WTC11 (cell line): ENCODE measurements around the gene HNRNPA0. TPM values are rescaled to one million over a fixed set of nuclear protein-coding genes. Genes with fewer than 3 reads are reported as not detected.
"Not testable (repeated sequence)": the region's sequence is repeated elsewhere in the genome, so short reads cannot be mapped to it uniquely, and the experiment has no call there.

Source experiments
- ATAC-seq: fragments of 200-7000 bp; cut with Tn5 transposase; 2 replicates; pipeline ENCODE4 v1.10.0; 2021; ENCODE audit warnings: mild to moderate bottlenecking, moderate library complexity
- CTCF ChIA-PET: fragments of 300-600 bp; sonication (Branson Sonifier 250); formaldehyde crosslinking; loops from one replicate; lab custom pipeline; 2021; ENCODE audit warnings: antibody characterized with exemption; lab: Charles Lee
- POLR2A ChIA-PET: fragments of 350-600 bp; sonication (Branson Sonifier 250); formaldehyde crosslinking; loops from one replicate; lab custom pipeline; 2021; ENCODE audit warnings: antibody characterized with exemption; lab: Charles Lee
- DNase-seq: peaks from one replicate; pipeline ENCODE4 v3.0.0; 2021; ENCODE audit warnings: low spot score
- H3K27ac Mint-ChIP-seq: 2 replicates; pipeline ENCODE4 v1.8.0; 2021; ENCODE audit warnings: mixed read lengths
- H3K27me3 Mint-ChIP-seq: 2 replicates; pipeline ENCODE4 v1.8.0; 2021; ENCODE audit warnings: low read depth, mild to moderate bottlenecking, moderate library complexity, mixed read lengths
- H3K36me3 Mint-ChIP-seq: 2 replicates; pipeline ENCODE4 v1.8.0; 2021; ENCODE audit warnings: mixed read lengths
- H3K4me1 Mint-ChIP-seq: 2 replicates; pipeline ENCODE4 v1.8.0; 2022; ENCODE audit warnings: mixed read lengths
- H3K4me3 Mint-ChIP-seq: 2 replicates; pipeline ENCODE4 v1.8.0; 2021; ENCODE audit warnings: mild to moderate bottlenecking, moderate library complexity, mixed read lengths
- H3K9me3 Mint-ChIP-seq: 2 replicates; pipeline ENCODE4 v1.8.0; 2021; ENCODE audit warnings: mixed read lengths
- CDX4 ChIP-seq: fragments of 250-450 bp; sonication (Bioruptor Pico); IDR thresholded peaks from 2 replicates; pipeline ENCODE4 v1.9.0; 2021; ENCODE audit warnings: moderate library complexity, mild to moderate bottlenecking, inconsistent platforms, borderline replicate concordance
- CTCF ChIP-seq: fragments of 200-600 bp; IDR thresholded peaks from 2 replicates; pipeline ENCODE4 v1.8.0; 2022; ENCODE audit warnings: antibody characterized with exemption
- EMX1 ChIP-seq: fragments of 250-450 bp; sonication (Bioruptor Pico); IDR thresholded peaks from 2 replicates; pipeline ENCODE4 v1.8.0; 2021; ENCODE audit warnings: mild to moderate bottlenecking
- ESRRA ChIP-seq: sonication (generic); formaldehyde crosslinking; IDR thresholded peaks from 2 replicates; pipeline ENCODE4 v1.8.1; 2022; ENCODE audit warnings: mild to moderate bottlenecking, missing genetic modification reagents, borderline replicate concordance
- ETV6 ChIP-seq: sonication (generic); formaldehyde crosslinking; IDR thresholded peaks from 2 replicates; pipeline ENCODE4 v1.8.1; 2022; ENCODE audit warnings: mild to moderate bottlenecking, missing genetic modification reagents
- GRHL2 ChIP-seq: fragments of 250-450 bp; sonication (Bioruptor Pico); IDR thresholded peaks from 2 replicates; pipeline ENCODE4 v1.8.0; 2022; ENCODE audit warnings: mild to moderate bottlenecking, moderate library complexity; ENCODE audit not compliant: insufficient replicate concordance, severe bottlenecking
- JAZF1 ChIP-seq: fragments of 250-450 bp; sonication (Bioruptor Pico); IDR thresholded peaks from 2 replicates; pipeline ENCODE4 v1.9.0; 2021; ENCODE audit warnings: moderate library complexity, mild to moderate bottlenecking, inconsistent platforms
- JUN ChIP-seq: sonication (generic); formaldehyde crosslinking; IDR thresholded peaks from 2 replicates; pipeline ENCODE4 v1.8.0; 2023; ENCODE audit warnings: mild to moderate bottlenecking, missing genetic modification reagents
- NFATC4 ChIP-seq: fragments of 250-450 bp; sonication (Bioruptor Pico); IDR thresholded peaks from 2 replicates; pipeline ENCODE4 v1.9.0; 2021; ENCODE audit warnings: mild to moderate bottlenecking
- RELA ChIP-seq: sonication (generic); formaldehyde crosslinking; IDR thresholded peaks from 2 replicates; pipeline ENCODE4 v1.8.1; 2022; ENCODE audit warnings: missing genetic modification reagents, mild to moderate bottlenecking, borderline replicate concordance
- RORB ChIP-seq: fragments of 250-450 bp; sonication (Bioruptor Pico); IDR thresholded peaks from 2 replicates; pipeline ENCODE4 v1.9.0; 2021; ENCODE audit warnings: mild to moderate bottlenecking
- SMAD3 ChIP-seq: sonication (generic); formaldehyde crosslinking; IDR thresholded peaks from 2 replicates; pipeline ENCODE4 v1.8.0; 2022; ENCODE audit warnings: missing genetic modification reagents, mild to moderate bottlenecking, borderline replicate concordance
- SP1 ChIP-seq: sonication (generic); formaldehyde crosslinking; conservative IDR thresholded peaks from 2 replicates; pipeline ENCODE4 v1.8.1; 2022; ENCODE audit warnings: missing genetic modification reagents
- TEAD1 ChIP-seq: sonication (generic); formaldehyde crosslinking; IDR thresholded peaks from 2 replicates; pipeline ENCODE4 v1.8.0; 2022; ENCODE audit warnings: mild to moderate bottlenecking, missing genetic modification reagents
- TP53 ChIP-seq: sonication (generic); formaldehyde crosslinking; IDR thresholded peaks from 2 replicates; pipeline ENCODE4 v1.8.1; 2023; ENCODE audit warnings: mild to moderate bottlenecking, missing genetic modification reagents
- ZNF138 ChIP-seq: sonication (generic); formaldehyde crosslinking; conservative IDR thresholded peaks from 2 replicates; pipeline ENCODE4 v1.8.1; 2022; ENCODE audit warnings: mild to moderate bottlenecking, moderate library complexity, missing genetic modification reagents
- ZNF317 ChIP-seq: sonication (generic); formaldehyde crosslinking; IDR thresholded peaks from 2 replicates; pipeline ENCODE4 v1.8.1; 2023; ENCODE audit warnings: low read depth, mild to moderate bottlenecking, moderate library complexity, missing genetic modification reagents, borderline replicate concordance
- total RNA-seq: library from RNA; stranded (reverse); gene quantifications from 3 replicates; pipeline ENCODE4 v1.2.3, GENCODE V29; 2021
- TF ChIP-seq, protein P1 (sequence below): sonication (generic); formaldehyde crosslinking; IDR thresholded peaks from 2 replicates; pipeline ENCODE4 v1.8.0; 2022; ENCODE audit warnings: missing genetic modification reagents
- TF ChIP-seq, protein P2 (sequence below): sonication (generic); formaldehyde crosslinking; IDR thresholded peaks from 2 replicates; pipeline ENCODE4 v1.8.1; 2023; ENCODE audit warnings: mild to moderate bottlenecking, missing genetic modification reagents, moderate library complexity
- TF ChIP-seq, protein P3 (sequence below): sonication (generic); formaldehyde crosslinking; IDR thresholded peaks from 2 replicates; pipeline ENCODE4 v1.8.0; 2022; ENCODE audit warnings: mild to moderate bottlenecking, missing genetic modification reagents
- TF ChIP-seq, protein P4 (sequence below): sonication (generic); formaldehyde crosslinking; IDR thresholded peaks from 2 replicates; pipeline ENCODE4 v1.8.1; 2022; ENCODE audit warnings: low read depth, missing genetic modification reagents, borderline replicate concordance

HNRNPA0 gene
- total RNA-seq, 1 experiment from 2014 or later = 66.6 TPM

DNA sequence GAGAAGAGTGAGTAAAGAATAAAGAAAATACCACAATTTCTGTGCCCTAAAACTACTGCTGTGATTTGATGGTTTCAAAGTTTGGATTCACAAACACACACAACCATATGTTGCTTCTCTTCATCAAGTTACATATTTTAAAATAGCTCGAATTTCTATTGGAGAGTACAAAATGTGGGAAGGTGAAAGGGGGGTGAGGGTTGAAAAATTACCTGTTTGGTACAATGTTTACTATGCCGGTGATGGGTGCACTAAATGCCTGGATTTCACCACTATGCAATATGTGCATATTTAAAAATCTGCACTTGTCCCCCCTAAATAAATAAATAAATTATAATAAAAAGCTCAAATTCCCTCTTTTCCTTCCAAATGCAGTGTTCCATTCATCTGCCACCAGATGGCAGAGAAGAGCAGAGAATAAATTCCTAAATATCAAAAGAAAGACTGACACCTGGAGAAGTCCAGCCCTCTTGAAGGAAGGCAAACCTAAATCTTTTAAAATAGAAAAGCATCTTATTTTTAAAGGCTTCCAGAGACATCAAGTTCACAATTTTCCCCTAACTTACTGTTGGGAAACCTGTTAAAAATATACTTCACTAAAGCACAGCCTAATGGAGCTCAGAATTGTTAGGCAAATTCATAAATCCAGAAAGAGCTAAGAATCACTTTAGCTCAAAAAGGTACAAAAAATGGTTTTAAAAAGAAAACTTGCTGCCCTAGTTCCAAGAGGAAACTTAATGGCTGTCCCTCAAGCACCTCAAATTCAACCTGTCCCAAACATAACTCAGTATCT is 24.8 kb upstream of the HNRNPA0 start:
- H3K4me3 Mint-ChIP-seq = no peak overlapping the region
- no peak overlapping the region for H3K27ac Mint-ChIP-seq
- no peaks in the 10 kb centered on the region for H3K36me3 Mint-ChIP-seq
- TF ChIP-seq SMAD3 (CRISPR knock-in tag) (no peak), TEAD1 (CRISPR knock-in tag) (no peak), RORB (CRISPR knock-in tag) (no peak), CTCF (peak; percentile 57), JUN (CRISPR knock-in tag) (no peak)
- TF ChIP-seq, protein P1, sequence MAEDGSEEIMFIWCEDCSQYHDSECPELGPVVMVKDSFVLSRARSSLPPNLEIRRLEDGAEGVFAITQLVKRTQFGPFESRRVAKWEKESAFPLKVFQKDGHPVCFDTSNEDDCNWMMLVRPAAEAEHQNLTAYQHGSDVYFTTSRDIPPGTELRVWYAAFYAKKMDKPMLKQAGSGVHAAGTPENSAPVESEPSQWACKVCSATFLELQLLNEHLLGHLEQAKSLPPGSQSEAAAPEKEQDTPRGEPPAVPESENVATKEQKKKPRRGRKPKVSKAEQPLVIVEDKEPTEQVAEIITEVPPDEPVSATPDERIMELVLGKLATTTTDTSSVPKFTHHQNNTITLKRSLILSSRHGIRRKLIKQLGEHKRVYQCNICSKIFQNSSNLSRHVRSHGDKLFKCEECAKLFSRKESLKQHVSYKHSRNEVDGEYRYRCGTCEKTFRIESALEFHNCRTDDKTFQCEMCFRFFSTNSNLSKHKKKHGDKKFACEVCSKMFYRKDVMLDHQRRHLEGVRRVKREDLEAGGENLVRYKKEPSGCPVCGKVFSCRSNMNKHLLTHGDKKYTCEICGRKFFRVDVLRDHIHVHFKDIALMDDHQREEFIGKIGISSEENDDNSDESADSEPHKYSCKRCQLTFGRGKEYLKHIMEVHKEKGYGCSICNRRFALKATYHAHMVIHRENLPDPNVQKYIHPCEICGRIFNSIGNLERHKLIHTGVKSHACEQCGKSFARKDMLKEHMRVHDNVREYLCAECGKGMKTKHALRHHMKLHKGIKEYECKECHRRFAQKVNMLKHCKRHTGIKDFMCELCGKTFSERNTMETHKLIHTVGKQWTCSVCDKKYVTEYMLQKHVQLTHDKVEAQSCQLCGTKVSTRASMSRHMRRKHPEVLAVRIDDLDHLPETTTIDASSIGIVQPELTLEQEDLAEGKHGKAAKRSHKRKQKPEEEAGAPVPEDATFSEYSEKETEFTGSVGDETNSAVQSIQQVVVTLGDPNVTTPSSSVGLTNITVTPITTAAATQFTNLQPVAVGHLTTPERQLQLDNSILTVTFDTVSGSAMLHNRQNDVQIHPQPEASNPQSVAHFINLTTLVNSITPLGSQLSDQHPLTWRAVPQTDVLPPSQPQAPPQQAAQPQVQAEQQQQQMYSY (CRISPR knock-in tag) = no peak
- DNase-seq = no peak
- ATAC-seq = no peak
- peaks cover under 1% of the 10 kb centered on the region; the same call in 1 of the 2 replicates for H3K9me3 Mint-ChIP-seq
- no peaks in the 10 kb centered on the region for H3K4me1 Mint-ChIP-seq
- CTCF ChIA-PET = interaction anchor here (0.5 to 2.6 kb wide), 63 partner anchors 8 to 556 kb away, joined by 3 to 97 read pairs (median 5); partner anchors contain the start of genes HNRNPA0, MYOT and PKD2L2
- peaks cover 9% of the 10 kb centered on the region for H3K27me3 Mint-ChIP-seq
- POLR2A ChIA-PET = interaction anchor here (0.5 kb wide), 1 partner anchor 91 kb away, joined by 3 read pairs; no protein-coding TSS in a partner anchor

DNA sequence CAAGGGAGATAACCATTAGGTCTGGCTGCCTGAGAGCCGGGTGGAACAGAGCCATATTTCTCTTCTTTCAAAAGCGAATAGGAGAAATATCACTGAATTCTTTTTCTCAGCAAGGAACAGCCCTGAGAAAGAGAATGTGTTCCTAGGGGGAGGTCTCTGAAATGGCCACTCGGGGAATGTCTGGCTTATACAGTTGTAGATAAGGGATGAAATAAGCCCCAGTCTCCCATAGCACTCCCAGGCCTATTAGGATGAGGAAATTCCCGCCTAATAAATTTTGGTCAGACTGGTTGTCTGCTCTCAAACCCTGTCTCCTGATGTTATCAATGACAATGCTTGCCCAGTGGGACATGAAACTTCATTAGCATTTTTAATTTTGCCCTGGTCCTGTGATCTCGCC is 13.8 kb upstream of the HNRNPA0 start:
- H3K4me1 Mint-ChIP-seq, DNase-seq, H3K4me3 Mint-ChIP-seq, ATAC-seq, H3K27me3 Mint-ChIP-seq, H3K27ac Mint-ChIP-seq, POLR2A ChIA-PET: not testable (repeated sequence)
- peaks cover 50% of the 10 kb centered on the region for H3K9me3 Mint-ChIP-seq
- peaks cover 32% of the 10 kb centered on the region for H3K36me3 Mint-ChIP-seq
- CTCF ChIA-PET = interaction anchor here (0.9 kb wide), 1 partner anchor 11 kb away, joined by 3 read pairs; no protein-coding TSS in a partner anchor

GRCh38 chr5:137761566-137761965 is 7.4 kb upstream of the HNRNPA0 start:
- Mint-ChIP-seq H3K4me3 (no peak overlapping the region), H3K36me3 (peaks cover 7% of the 10 kb centered on the region), H3K27me3 (peaks cover 33% of the 10 kb centered on the region), H3K27ac (no peak overlapping the region), H3K4me1 (no peaks in the 10 kb centered on the region), H3K9me3 (peaks cover 27% of the 10 kb centered on the region)
- DNase-seq (no peak), ATAC-seq (no peak)
- CTCF ChIA-PET = interaction anchor here (0.5 to 1.6 kb wide), 2 partner anchors 17 to 19 kb away, joined by 7 read pairs; no protein-coding TSS in a partner anchor
- POLR2A ChIA-PET = no interaction called here
- no peak for TF ChIP-seq ZNF138 (CRISPR knock-in tag)
- TF ChIP-seq SP1 (CRISPR knock-in tag) = no peak
- TF ChIP-seq NFATC4 (CRISPR knock-in tag) = no peak
- TF ChIP-seq RELA (CRISPR knock-in tag) = no peak
- TF ChIP-seq EMX1 (CRISPR knock-in tag) = no peak
- no peak for TF ChIP-seq GRHL2 (CRISPR knock-in tag)
- TF ChIP-seq, protein P2, sequence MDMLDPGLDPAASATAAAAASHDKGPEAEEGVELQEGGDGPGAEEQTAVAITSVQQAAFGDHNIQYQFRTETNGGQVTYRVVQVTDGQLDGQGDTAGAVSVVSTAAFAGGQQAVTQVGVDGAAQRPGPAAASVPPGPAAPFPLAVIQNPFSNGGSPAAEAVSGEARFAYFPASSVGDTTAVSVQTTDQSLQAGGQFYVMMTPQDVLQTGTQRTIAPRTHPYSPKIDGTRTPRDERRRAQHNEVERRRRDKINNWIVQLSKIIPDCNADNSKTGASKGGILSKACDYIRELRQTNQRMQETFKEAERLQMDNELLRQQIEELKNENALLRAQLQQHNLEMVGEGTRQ (CRISPR knock-in tag) = no peak
- no peak for TF ChIP-seq JAZF1 (CRISPR knock-in tag)
- TF ChIP-seq, protein P3, sequence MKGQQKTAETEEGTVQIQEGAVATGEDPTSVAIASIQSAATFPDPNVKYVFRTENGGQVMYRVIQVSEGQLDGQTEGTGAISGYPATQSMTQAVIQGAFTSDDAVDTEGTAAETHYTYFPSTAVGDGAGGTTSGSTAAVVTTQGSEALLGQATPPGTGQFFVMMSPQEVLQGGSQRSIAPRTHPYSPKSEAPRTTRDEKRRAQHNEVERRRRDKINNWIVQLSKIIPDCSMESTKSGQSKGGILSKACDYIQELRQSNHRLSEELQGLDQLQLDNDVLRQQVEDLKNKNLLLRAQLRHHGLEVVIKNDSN (CRISPR knock-in tag) = no peak
- TF ChIP-seq ETV6 (CRISPR knock-in tag) = no peak
- TF ChIP-seq ZNF317 = no peak
- no peak for TF ChIP-seq TP53 (CRISPR knock-in tag)
- TF ChIP-seq, protein P4, sequence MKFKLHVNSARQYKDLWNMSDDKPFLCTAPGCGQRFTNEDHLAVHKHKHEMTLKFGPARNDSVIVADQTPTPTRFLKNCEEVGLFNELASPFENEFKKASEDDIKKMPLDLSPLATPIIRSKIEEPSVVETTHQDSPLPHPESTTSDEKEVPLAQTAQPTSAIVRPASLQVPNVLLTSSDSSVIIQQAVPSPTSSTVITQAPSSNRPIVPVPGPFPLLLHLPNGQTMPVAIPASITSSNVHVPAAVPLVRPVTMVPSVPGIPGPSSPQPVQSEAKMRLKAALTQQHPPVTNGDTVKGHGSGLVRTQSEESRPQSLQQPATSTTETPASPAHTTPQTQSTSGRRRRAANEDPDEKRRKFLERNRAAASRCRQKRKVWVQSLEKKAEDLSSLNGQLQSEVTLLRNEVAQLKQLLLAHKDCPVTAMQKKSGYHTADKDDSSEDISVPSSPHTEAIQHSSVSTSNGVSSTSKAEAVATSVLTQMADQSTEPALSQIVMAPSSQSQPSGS = no peak
- no peak for TF ChIP-seq ESRRA (CRISPR knock-in tag)
- TF ChIP-seq CDX4 (CRISPR knock-in tag) = no peak
